Calu3 (cell line): Measurements from ENCODE around the gene TPP2. TPM values are rescaled to one million over a fixed set of nuclear protein-coding genes. Genes with fewer than 3 reads are reported as not detected.

Experiments
- BruUV-seq: library from RNA; stranded (reverse); fragments of 400-500 nt; replicated peaks from 2 replicates; lab custom pipeline; 2021; lab: Mats Ljungman, UMichigan
- CTCF ChIA-PET: fragments of 300-600 bp; sonication (Branson Sonifier 250); formaldehyde crosslinking; loops from one replicate; lab custom pipeline; 2022; ENCODE audit warnings: antibody characterized with exemption; lab: Charles Lee
- DNase-seq: peaks from one replicate; pipeline ENCODE4 v3.0.0; 2022
- H3K27ac Mint-ChIP-seq: one replicate; pipeline ENCODE4 v1.8.0; 2022; ENCODE audit warnings: mixed read lengths; ENCODE audit not compliant: unreplicated experiment
- H3K27me3 Mint-ChIP-seq: one replicate; pipeline ENCODE4 v1.8.0; 2022; ENCODE audit warnings: mixed read lengths; ENCODE audit not compliant: unreplicated experiment
- H3K36me3 Mint-ChIP-seq: one replicate; pipeline ENCODE4 v1.8.0; 2022; ENCODE audit warnings: mild to moderate bottlenecking, moderate library complexity, mixed read lengths; ENCODE audit not compliant: insufficient read depth, unreplicated experiment
- H3K4me1 Mint-ChIP-seq: one replicate; pipeline ENCODE4 v1.8.0; 2022; ENCODE audit warnings: mild to moderate bottlenecking, low read depth, mixed read lengths; ENCODE audit not compliant: unreplicated experiment
- H3K4me3 Mint-ChIP-seq: one replicate; pipeline ENCODE4 v1.8.0; 2022; ENCODE audit warnings: mild to moderate bottlenecking, low read depth, moderate library complexity, mixed read lengths; ENCODE audit not compliant: unreplicated experiment
- H3K9me3 Mint-ChIP-seq: one replicate; pipeline ENCODE4 v1.8.0; 2022; ENCODE audit warnings: low read depth, mixed read lengths; ENCODE audit not compliant: unreplicated experiment
- CTCF ChIP-seq: fragments of 200-600 bp; IDR thresholded peaks from one replicate; pipeline ENCODE4 v1.8.0; 2022; ENCODE audit warnings: antibody characterized with exemption; ENCODE audit not compliant: unreplicated experiment
- intact Hi-C: fragments of 100-400 bp; cut with micrococcal nuclease; formaldehyde crosslinking; loops from one replicate; pipeline ENCODE4 v1.10.0; 2022; ENCODE audit not compliant: unreplicated experiment
- total RNA-seq: library from RNA; stranded (reverse); gene quantifications from 2 replicates; pipeline ENCODE4 v1.2.3, GENCODE V29; 2022

The TPP2 gene
- total RNA-seq, 1 experiment from 2014 or later, result 17.3 TPM

GRCh38 chr13:102564564-102564963, 32.2 kb upstream of the TPP2 start:
- BruUV-seq, result no TSS peak
- H3K4me1 Mint-ChIP-seq, result no peaks in the 10 kb centered on the region
- H3K27me3 Mint-ChIP-seq, result no peaks in the 10 kb centered on the region
- H3K4me3 Mint-ChIP-seq, result no peak overlapping the region
- no peaks in the 10 kb centered on the region for H3K36me3 Mint-ChIP-seq
- no peak for TF ChIP-seq CTCF
- no peaks in the 10 kb centered on the region for H3K9me3 Mint-ChIP-seq
- intact Hi-C loops, result no loop called here
- H3K27ac Mint-ChIP-seq, result no peak overlapping the region
- CTCF ChIA-PET, result no interaction called here
- DNase-seq, result no peak

- DNase-seq, result no peak
- CTCF ChIA-PET, result no interaction called here
- no peaks in the 10 kb centered on the region for H3K9me3 Mint-ChIP-seq
- H3K27ac Mint-ChIP-seq, result no peak overlapping the region
- no peaks in the 10 kb centered on the region for H3K4me1 Mint-ChIP-seq
- H3K4me3 Mint-ChIP-seq, result no peak overlapping the region
- intact Hi-C loops, result no loop called here
- no peak for TF ChIP-seq CTCF
- BruUV-seq, result no TSS peak
- no peaks in the 10 kb centered on the region for H3K36me3 Mint-ChIP-seq
- peaks cover 13% of the 10 kb centered on the region for H3K27me3 Mint-ChIP-seq
These were observed 30.3 kb upstream of the TPP2 start for GRCh38 chr13:102566513-102566912.

GRCh38 chr13:102567857-102568256, 28.9 kb upstream of the TPP2 start:
- no TSS peak for BruUV-seq
- CTCF ChIA-PET, result no interaction called here
- TF ChIP-seq CTCF, result no peak
- DNase-seq, result no peak
- no peak overlapping the region for H3K27ac Mint-ChIP-seq
- no peaks in the 10 kb centered on the region for H3K36me3 Mint-ChIP-seq
- intact Hi-C loops, result no loop called here
- H3K27me3 Mint-ChIP-seq, result peaks cover 13% of the 10 kb centered on the region
- no peak overlapping the region for H3K4me3 Mint-ChIP-seq
- H3K4me1 Mint-ChIP-seq, result no peaks in the 10 kb centered on the region
- H3K9me3 Mint-ChIP-seq, result no peaks in the 10 kb centered on the region

- Mint-ChIP-seq H3K27me3 (peaks cover 13% of the 10 kb centered on the region), H3K4me3 (no peak overlapping the region), H3K4me1 (no peaks in the 10 kb centered on the region), H3K36me3 (no peaks in the 10 kb centered on the region), H3K27ac (no peak overlapping the region), H3K9me3 (no peaks in the 10 kb centered on the region)
- intact Hi-C loops, result no loop called here
- BruUV-seq, result no TSS peak
- CTCF ChIA-PET, result no interaction called here
- DNase-seq, result no peak
- no peak for TF ChIP-seq CTCF
These were observed 27.3 kb upstream of the TPP2 start for GRCh38 chr13:102569488-102569887.
